HEK293T (cell line): ENCODE results near the gene ZMIZ1.

ENCODE experiments used
- BHLHE40 ChIP-seq: fragments of 450-650 bp; IDR thresholded peaks from 2 replicates; pipeline ENCODE4 v1.6.1; 2016; ENCODE audit warnings: mild to moderate bottlenecking, moderate library complexity, borderline replicate concordance
- FOXM1 ChIP-seq: fragments of 450-650 bp; IDR thresholded peaks from 2 replicates; pipeline ENCODE4 v1.6.1; 2017; ENCODE audit warnings: mild to moderate bottlenecking, borderline replicate concordance

DNA sequence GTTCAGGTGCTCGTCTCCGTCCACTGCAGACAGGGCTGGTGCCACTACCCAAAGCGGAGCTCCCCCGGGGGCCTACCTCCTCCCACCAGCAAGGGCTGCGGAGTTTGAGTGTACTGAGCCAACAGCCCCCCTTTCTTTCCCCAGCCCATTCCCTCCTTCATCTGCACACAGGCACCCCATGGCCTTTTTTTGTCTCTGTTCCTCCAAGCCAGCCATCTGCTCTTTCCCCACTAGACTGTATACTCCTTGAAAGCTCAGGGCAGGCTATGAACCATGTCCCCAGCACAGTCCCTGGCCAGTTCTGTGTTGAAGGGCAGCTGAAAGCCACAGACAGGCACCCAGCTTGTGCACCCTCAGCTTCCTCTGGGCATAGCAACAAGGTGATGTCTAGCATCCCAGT lies 99.4 kb downstream of the ZMIZ1 start:
- TF ChIP-seq BHLHE40 (no peak), FOXM1 (no peak)
